Neutrophil (primary cell): Measurements from ENCODE around the gene SCML1.

Source experiments
- H3K27ac ChIP-seq: fragments of 200-600 bp; sonication (generic); 2 replicates; pipeline ENCODE4 v1.5.1; 2016; ENCODE audit warnings: mild to moderate bottlenecking, moderate library complexity
- H3K27me3 ChIP-seq: fragments of 200-600 bp; sonication (generic); 2 replicates; pipeline ENCODE4 v1.6.0; 2016; ENCODE audit warnings: mild to moderate bottlenecking
- H3K36me3 ChIP-seq: fragments of 200-600 bp; sonication (generic); 2 replicates; pipeline ENCODE4 v1.5.1; 2017
- H3K4me1 ChIP-seq, 2 experiments: fragments of 200-600 bp in 1 of 2; sonication (generic) in 1 of 2; 1 replicate in 1 of 2; 2 replicates in 1 of 2; pipeline versions ENCODE4 v1.5.1 to v1.6.1; 2013 to 2016; ENCODE audit warnings: low read depth in 1 of 2, low read length in 1 of 2, mild to moderate bottlenecking in 1 of 2, moderate library complexity in 1 of 2; ENCODE audit not compliant: control insufficient read depth in 1 of 2, insufficient read depth in 1 of 2
- H3K4me3 ChIP-seq, 2 experiments: fragments of 200-600 bp in 1 of 2; sonication (generic) in 1 of 2; 1 replicate in 1 of 2; 2 replicates in 1 of 2; pipeline ENCODE4 v1.5.1; 2013 to 2016; ENCODE audit warnings: low read depth in 1 of 2, low read length in 1 of 2, mild to moderate bottlenecking in 1 of 2, moderate library complexity in 1 of 2
- H3K9me3 ChIP-seq: fragments of 200-600 bp; sonication (generic); 2 replicates; pipeline ENCODE4 v1.5.1; 2016
- CTCF ChIP-seq: fragments of 200-600 bp; sonication (generic); IDR thresholded peaks from 2 replicates; pipeline ENCODE4 v1.5.1; 2016; ENCODE audit warnings: antibody characterized with exemption

The SCML1 gene

GRCh38 chrX:17736856-17737709 lies at the start of gene SCML1:
Gene SCML1 (plus strand): TSS chrX:17737493. CDS start chrX:17744187, 6,694 bp downstream.
- Histone ChIP-seq H3K9me3 (no peaks in the 10 kb centered on the region), H3K27ac (peak within 1 kb of the TSS; percentile 44), H3K4me3 (peak within 1 kb of the TSS; percentile 68 to 71), H3K4me1 (peaks cover 16 to 20% of the 10 kb centered on the region in 2 experiments), H3K27me3 (peaks cover 51% of the 10 kb centered on the region), H3K36me3 (no peaks in the 10 kb centered on the region)
- TF ChIP-seq CTCF, result no peak

GRCh38 chrX:17687648-17688047 lies 49.6 kb upstream of the SCML1 start:
- H3K9me3 ChIP-seq, result no peaks in the 10 kb centered on the region
- no peak overlapping the region for H3K27ac ChIP-seq
- H3K27me3 ChIP-seq, result no peaks in the 10 kb centered on the region
- TF ChIP-seq CTCF, result no peak
- no peaks in the 10 kb centered on the region for H3K36me3 ChIP-seq
- peaks cover 0 to 5% of the 10 kb centered on the region in 2 experiments for H3K4me1 ChIP-seq
- H3K4me3 ChIP-seq, result no peak overlapping the region

- TF ChIP-seq CTCF, result no peak
- no peak overlapping the region for H3K27ac ChIP-seq
- no peak overlapping the region for H3K4me3 ChIP-seq
- no peaks in the 10 kb centered on the region for H3K36me3 ChIP-seq
- H3K27me3 ChIP-seq, result no peaks in the 10 kb centered on the region
- no peaks in the 10 kb centered on the region for H3K4me1 ChIP-seq
- H3K9me3 ChIP-seq, result no peaks in the 10 kb centered on the region
These were observed 47.3 kb upstream of the SCML1 start for GRCh38 chrX:17689971-17690409.

GRCh38 chrX:17692709-17693346 lies 44.5 kb upstream of the SCML1 start:
- Histone ChIP-seq H3K36me3 (no peaks in the 10 kb centered on the region), H3K27ac (no peak overlapping the region), H3K4me1 (no peaks in the 10 kb centered on the region), H3K4me3 (no peak overlapping the region), H3K27me3 (no peaks in the 10 kb centered on the region), H3K9me3 (no peaks in the 10 kb centered on the region)
- TF ChIP-seq CTCF, result no peak

- Histone ChIP-seq H3K4me1 (no peaks in the 10 kb centered on the region), H3K27ac (no peak overlapping the region), H3K27me3 (no peaks in the 10 kb centered on the region), H3K4me3 (no peak overlapping the region), H3K9me3 (no peaks in the 10 kb centered on the region), H3K36me3 (no peaks in the 10 kb centered on the region)
- TF ChIP-seq CTCF, result no peak
These were observed 40.1 kb upstream of the SCML1 start for GRCh38 chrX:17697191-17697590.
